K562 (cell line): ENCODE measurements around the gene ARMH3. TPM values are rescaled to one million over a fixed set of nuclear protein-coding genes. Genes with fewer than 3 reads are reported as not detected.
A peak's percentile ranks its signal among the peaks of the same experiment; 100 is the strongest.

Experiments
- CBX3 ChIP-seq, 2 experiments: IDR thresholded peaks; 1 replicate in 1 of 2; 2 replicates in 1 of 2; pipeline ENCODE4 v1.6.1; 2012; ENCODE audit warnings: inconsistent platforms in 2 of 2, low read length in 2 of 2, borderline replicate concordance in 1 of 2, control low read depth in 1 of 2
- DDX20 ChIP-seq: fragments of 450-650 bp; IDR thresholded peaks from 2 replicates; pipeline ENCODE4 v1.6.1; 2016; ENCODE audit warnings: missing genetic modification characterization, low read depth, mild to moderate bottlenecking, missing compliant biosample characterization, moderate library complexity
- HNRNPK ChIP-seq: fragments of 200-400 bp; formaldehyde crosslinking; IDR thresholded peaks from one replicate; pipeline ENCODE4 v1.6.1; 2018; ENCODE audit warnings: mild to moderate bottlenecking, low read depth, low read length; ENCODE audit not compliant: poor library complexity, severe bottlenecking
- MGA ChIP-seq: fragments of 450-650 bp; IDR thresholded peaks from 2 replicates; pipeline ENCODE4 v1.6.1; 2016; ENCODE audit warnings: mild to moderate bottlenecking, moderate library complexity
- NBN ChIP-seq: fragments of 450-650 bp; IDR thresholded peaks from 2 replicates; pipeline ENCODE4 v1.6.1; 2016; ENCODE audit warnings: low read depth, mild to moderate bottlenecking
- NELFE ChIP-seq: IDR thresholded peaks from 2 replicates; pipeline ENCODE4 v1.6.1; 2011; ENCODE audit warnings: mild to moderate bottlenecking; ENCODE audit not compliant: insufficient read depth, insufficient read length
- POU5F1 ChIP-seq: fragments of 150-350 bp; IDR thresholded peaks from 2 replicates; pipeline ENCODE4 v1.6.1; 2014; ENCODE audit warnings: borderline replicate concordance, low read length, low read depth, mild to moderate bottlenecking; ENCODE audit not compliant: partially characterized antibody
- RBM34 ChIP-seq: fragments of 200-400 bp; formaldehyde crosslinking; IDR thresholded peaks from 2 replicates; pipeline ENCODE4 v1.6.1; 2018; ENCODE audit warnings: low read length, borderline replicate concordance; ENCODE audit not compliant: insufficient read depth
- SRSF1 ChIP-seq: fragments of 200-400 bp; formaldehyde crosslinking; IDR thresholded peaks from 2 replicates; pipeline ENCODE4 v1.6.1; 2017; ENCODE audit warnings: mild to moderate bottlenecking, low read depth, low read length, moderate library complexity
- TCF7L2 ChIP-seq: fragments of 150-350 bp; IDR thresholded peaks from 2 replicates; pipeline ENCODE4 v1.6.1; 2016; ENCODE audit warnings: low read depth, mild to moderate bottlenecking, low read length, moderate library complexity
- ZBTB49 ChIP-seq: sonication (generic); formaldehyde crosslinking; IDR thresholded peaks from 2 replicates; pipeline ENCODE4 v1.8.0; 2022; ENCODE audit warnings: missing genetic modification reagents, mild to moderate bottlenecking, borderline replicate concordance
- ZNF12 ChIP-seq: sonication (generic); formaldehyde crosslinking; IDR thresholded peaks from 2 replicates; pipeline ENCODE4 v1.4.0; 2020; ENCODE audit warnings: mild to moderate bottlenecking, missing genetic modification reagents
- polyA plus RNA-seq, 8 experiments: library from polyadenylated mRNA; depleted of rRNA in 4 of 8; stranded (reverse) in 5 of 8; unstranded in 3 of 8; fragments of >200 nt; fragmentation: Nextera tagmentation in 2 of 8; fragmentation: Illumina TruSeq in 1 of 8; extraction: Ambion mirVana in 2 of 8; extraction: Trizol in 1 of 8; gene quantifications; 2 replicates each; pipeline versions ENCODE4 v1.2.1 to v1.2.3, GENCODE V29; 2011 to 2014; ENCODE audit warnings: inconsistent platforms in 1 of 8, missing spikeins in 1 of 8
- total RNA-seq, 7 experiments: library from RNA; depleted of rRNA in 6 of 7; stranded (reverse); fragments of >200 nt in 6 of 7; fragmentation: Illumina TruSeq in 2 of 7; extraction: Trizol in 2 of 7; gene quantifications; 2 replicates each; pipeline versions ENCODE4 v1.2.1 to v1.2.3, GENCODE V29; 2011 to 2021; ENCODE audit warnings: low replicate concordance in 1 of 7

The ARMH3 gene
- total and polyA plus RNA-seq, 9 of the 15 experiments (the other 6 are each of a cell fraction or from before 2014, with no cell fraction given): 0.29 to 0.73 TPM; not detected in 7

- TF ChIP-seq RBM34 (no peak), NELFE (no peak), ZNF12 (CRISPR knock-in tag) (no peak), HNRNPK (no peak), SRSF1 (no peak), TCF7L2 (no peak), ZBTB49 (CRISPR knock-in tag) (no peak), DDX20 (tag) (no peak), POU5F1 (no peak), MGA (peak; percentile 86), CBX3 (IDR thresholded peaks at IDR 0.05; ENCODE audit: borderline replicate concordance in 1 of 2, low read length in 2 of 2) (0 out of 3 replicates have a peak, but pooled peaks of 1 of the 2 experiments have one; percentile 13), NBN (no peak)
Observed at GRCh38 chr10:101818872-101819633, 236.9 kb downstream of the ARMH3 start (continued).
